GM12878 (cell line): ENCODE measurements around the gene MT1HL1.

Source experiments
- BCLAF1 ChIP-seq: fragments of 450-650 bp; IDR thresholded peaks from 2 replicates; pipeline ENCODE4 v1.6.1; 2017; ENCODE audit warnings: antibody characterized with exemption, mild to moderate bottlenecking, moderate library complexity
- CHD2 ChIP-seq: IDR thresholded peaks from 2 replicates; pipeline ENCODE4 v1.6.1; 2011; ENCODE audit warnings: low read depth, low read length, improper control_type of control experiment, borderline replicate concordance
- ZBTB33 ChIP-seq: fragments of 450-650 bp; IDR thresholded peaks from 2 replicates; pipeline ENCODE4 v1.6.1; 2017; ENCODE audit warnings: mild to moderate bottlenecking
- ZNF274 ChIP-seq: IDR thresholded peaks from one replicate; pipeline ENCODE4 v1.8.0; 2011; ENCODE audit not compliant: insufficient read length, insufficient read depth
- TF ChIP-seq, protein P1 (sequence below), 3 experiments: IDR thresholded peaks in 2 of 3; conservative IDR thresholded peaks in 1 of 3; 2 replicates each; pipeline ENCODE4 v1.5.1; 2011; ENCODE audit warnings: low read depth in 3 of 3, low read length in 3 of 3, mild to moderate bottlenecking in 3 of 3, control low read depth in 2 of 3, moderate library complexity in 2 of 3, inconsistent platforms in 1 of 3, mixed read lengths in 1 of 3; ENCODE audit not compliant: control insufficient read depth in 2 of 3, insufficient read depth in 1 of 3; ENCODE audit errors: extremely low read depth in 1 of 3

GRCh38 chr1:236966636-236967035 lies 37.6 kb downstream of the MT1HL1 start:
- TF ChIP-seq BCLAF1 (no peak), ZNF274 (no peak), ZBTB33 (no peak), CHD2 (no peak)
- TF ChIP-seq, protein P1, sequence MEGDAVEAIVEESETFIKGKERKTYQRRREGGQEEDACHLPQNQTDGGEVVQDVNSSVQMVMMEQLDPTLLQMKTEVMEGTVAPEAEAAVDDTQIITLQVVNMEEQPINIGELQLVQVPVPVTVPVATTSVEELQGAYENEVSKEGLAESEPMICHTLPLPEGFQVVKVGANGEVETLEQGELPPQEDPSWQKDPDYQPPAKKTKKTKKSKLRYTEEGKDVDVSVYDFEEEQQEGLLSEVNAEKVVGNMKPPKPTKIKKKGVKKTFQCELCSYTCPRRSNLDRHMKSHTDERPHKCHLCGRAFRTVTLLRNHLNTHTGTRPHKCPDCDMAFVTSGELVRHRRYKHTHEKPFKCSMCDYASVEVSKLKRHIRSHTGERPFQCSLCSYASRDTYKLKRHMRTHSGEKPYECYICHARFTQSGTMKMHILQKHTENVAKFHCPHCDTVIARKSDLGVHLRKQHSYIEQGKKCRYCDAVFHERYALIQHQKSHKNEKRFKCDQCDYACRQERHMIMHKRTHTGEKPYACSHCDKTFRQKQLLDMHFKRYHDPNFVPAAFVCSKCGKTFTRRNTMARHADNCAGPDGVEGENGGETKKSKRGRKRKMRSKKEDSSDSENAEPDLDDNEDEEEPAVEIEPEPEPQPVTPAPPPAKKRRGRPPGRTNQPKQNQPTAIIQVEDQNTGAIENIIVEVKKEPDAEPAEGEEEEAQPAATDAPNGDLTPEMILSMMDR (IDR thresholded peaks at IDR 0.05 in 2 of 3, conservative IDR thresholded peaks at IDR 0.05 in 1 of 3; ENCODE audit: control insufficient read depth in 2 of 3, extremely low read depth in 1 of 3, insufficient read depth in 1 of 3, low read depth in 3 of 3, low read length in 3 of 3) = no peak
